NB4 (cell line): ENCODE measurements around the gene TNFAIP1.

Source experiments
- DNase-seq: peaks from one replicate; pipeline ENCODE4 v3.0.0; 2010; ENCODE audit warnings: low read depth
- H3K4me3 ChIP-seq: one replicate; pipeline ENCODE4 v1.5.1; 2011; ENCODE audit warnings: mild to moderate bottlenecking, low read depth, low read length, moderate library complexity
- MAX ChIP-seq: IDR thresholded peaks from 2 replicates; pipeline ENCODE4 v1.6.1; 2011; ENCODE audit warnings: low read depth, low read length
- MYC ChIP-seq: IDR thresholded peaks from 2 replicates; pipeline ENCODE4 v1.6.1; 2011; ENCODE audit warnings: low read depth, low read length
- POLR2A ChIP-seq: IDR thresholded peaks from 2 replicates; pipeline ENCODE4 v1.6.1; 2011; ENCODE audit warnings: mild to moderate bottlenecking; ENCODE audit not compliant: insufficient read length; ENCODE audit errors: extremely low read depth
- TF ChIP-seq, protein P1 (sequence below): IDR thresholded peaks from one replicate; pipeline ENCODE4 v1.5.1; 2012; ENCODE audit warnings: low read depth, low read length

The TNFAIP1 gene

DNA sequence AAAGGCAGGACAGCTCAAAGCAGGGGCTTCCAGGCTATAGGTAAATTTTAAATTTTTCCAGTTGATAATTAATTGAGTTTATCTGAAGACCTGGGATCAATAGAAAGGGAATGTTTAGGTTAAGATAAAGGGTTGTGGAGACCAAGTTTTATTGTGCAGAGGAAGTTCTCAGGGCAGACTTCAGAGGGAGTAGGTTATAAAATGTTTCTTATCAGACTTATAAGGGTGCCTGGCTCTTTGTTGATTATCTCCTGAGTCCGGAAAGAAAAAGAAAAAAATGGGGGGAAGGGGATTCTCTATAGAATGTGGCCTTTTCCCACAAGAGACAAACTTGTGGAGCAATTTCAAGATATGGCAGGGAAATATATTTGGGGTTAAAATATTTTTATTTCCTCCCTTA, 54.6 kb downstream of the TNFAIP1 start:
- no peak for DNase-seq
- TF ChIP-seq MYC, result no peak
- TF ChIP-seq MAX, result no peak
- TF ChIP-seq, protein P1, sequence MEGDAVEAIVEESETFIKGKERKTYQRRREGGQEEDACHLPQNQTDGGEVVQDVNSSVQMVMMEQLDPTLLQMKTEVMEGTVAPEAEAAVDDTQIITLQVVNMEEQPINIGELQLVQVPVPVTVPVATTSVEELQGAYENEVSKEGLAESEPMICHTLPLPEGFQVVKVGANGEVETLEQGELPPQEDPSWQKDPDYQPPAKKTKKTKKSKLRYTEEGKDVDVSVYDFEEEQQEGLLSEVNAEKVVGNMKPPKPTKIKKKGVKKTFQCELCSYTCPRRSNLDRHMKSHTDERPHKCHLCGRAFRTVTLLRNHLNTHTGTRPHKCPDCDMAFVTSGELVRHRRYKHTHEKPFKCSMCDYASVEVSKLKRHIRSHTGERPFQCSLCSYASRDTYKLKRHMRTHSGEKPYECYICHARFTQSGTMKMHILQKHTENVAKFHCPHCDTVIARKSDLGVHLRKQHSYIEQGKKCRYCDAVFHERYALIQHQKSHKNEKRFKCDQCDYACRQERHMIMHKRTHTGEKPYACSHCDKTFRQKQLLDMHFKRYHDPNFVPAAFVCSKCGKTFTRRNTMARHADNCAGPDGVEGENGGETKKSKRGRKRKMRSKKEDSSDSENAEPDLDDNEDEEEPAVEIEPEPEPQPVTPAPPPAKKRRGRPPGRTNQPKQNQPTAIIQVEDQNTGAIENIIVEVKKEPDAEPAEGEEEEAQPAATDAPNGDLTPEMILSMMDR, result no peak
- no peak overlapping the region for H3K4me3 ChIP-seq

- TF ChIP-seq POLR2A (no peak), MAX (no peak), MYC (no peak)
- TF ChIP-seq, protein P1, result no peak
- no peak overlapping the region for H3K4me3 ChIP-seq
- DNase-seq, result no peak
These were observed 55.0 kb downstream of the TNFAIP1 start for GRCh38 chr17:28390563-28390962.

DNA sequence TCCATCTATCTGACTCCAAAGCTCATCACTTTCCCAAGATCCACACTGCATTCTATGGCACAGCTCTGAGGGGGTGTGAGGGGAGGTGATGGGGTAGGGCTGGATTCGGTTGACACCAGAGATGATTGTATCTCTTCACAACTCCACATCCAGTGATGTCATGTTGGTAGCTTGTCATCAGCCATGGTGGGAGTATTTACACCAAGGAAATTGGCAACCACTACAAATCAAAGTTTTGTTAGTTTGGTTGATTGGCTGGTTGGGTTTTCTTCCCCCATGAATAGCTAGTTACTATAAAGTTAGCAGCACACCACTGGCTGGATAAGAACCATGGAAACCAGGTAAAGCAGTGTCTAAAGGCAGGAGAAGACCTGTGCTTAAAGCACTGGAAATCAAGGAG, 55.4 kb downstream of the TNFAIP1 start:
- no peak overlapping the region for H3K4me3 ChIP-seq
- no peak for DNase-seq
- TF ChIP-seq POLR2A, result no peak
- no peak for TF ChIP-seq MYC
- TF ChIP-seq, protein P1, result no peak
- no peak for TF ChIP-seq MAX

GRCh38 chr17:28391401-28391800, 55.8 kb downstream of the TNFAIP1 start:
- DNase-seq, result no peak
- no peak for TF ChIP-seq MYC
- TF ChIP-seq, protein P1, result no peak
- no peak overlapping the region for H3K4me3 ChIP-seq

DNA sequence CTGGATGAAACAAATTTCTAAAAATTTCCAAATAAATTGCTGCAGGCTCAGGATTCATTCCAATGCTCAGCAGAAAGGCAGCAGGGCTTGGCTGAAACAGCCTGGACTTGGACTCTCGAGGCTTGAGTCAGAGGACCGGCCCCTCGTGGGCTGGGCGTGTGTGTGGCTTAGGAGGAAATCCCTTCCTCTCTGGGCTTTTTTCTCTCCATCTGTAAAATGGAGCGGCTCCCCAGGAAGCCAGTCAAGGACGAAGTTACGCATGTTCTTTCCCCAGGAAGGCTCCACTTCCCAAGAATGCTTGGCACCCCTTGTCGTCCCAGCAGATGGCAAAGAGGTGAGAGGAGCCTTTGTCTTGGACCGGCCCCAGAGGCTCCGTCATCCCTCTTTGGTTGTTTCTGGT, 56.9 kb downstream of the TNFAIP1 start:
- TF ChIP-seq, protein P1, result no peak
- no peak for TF ChIP-seq MAX
- no peak for TF ChIP-seq MYC
- TF ChIP-seq POLR2A, result no peak
- no peak for DNase-seq
- H3K4me3 ChIP-seq, result no peak overlapping the region

DNA sequence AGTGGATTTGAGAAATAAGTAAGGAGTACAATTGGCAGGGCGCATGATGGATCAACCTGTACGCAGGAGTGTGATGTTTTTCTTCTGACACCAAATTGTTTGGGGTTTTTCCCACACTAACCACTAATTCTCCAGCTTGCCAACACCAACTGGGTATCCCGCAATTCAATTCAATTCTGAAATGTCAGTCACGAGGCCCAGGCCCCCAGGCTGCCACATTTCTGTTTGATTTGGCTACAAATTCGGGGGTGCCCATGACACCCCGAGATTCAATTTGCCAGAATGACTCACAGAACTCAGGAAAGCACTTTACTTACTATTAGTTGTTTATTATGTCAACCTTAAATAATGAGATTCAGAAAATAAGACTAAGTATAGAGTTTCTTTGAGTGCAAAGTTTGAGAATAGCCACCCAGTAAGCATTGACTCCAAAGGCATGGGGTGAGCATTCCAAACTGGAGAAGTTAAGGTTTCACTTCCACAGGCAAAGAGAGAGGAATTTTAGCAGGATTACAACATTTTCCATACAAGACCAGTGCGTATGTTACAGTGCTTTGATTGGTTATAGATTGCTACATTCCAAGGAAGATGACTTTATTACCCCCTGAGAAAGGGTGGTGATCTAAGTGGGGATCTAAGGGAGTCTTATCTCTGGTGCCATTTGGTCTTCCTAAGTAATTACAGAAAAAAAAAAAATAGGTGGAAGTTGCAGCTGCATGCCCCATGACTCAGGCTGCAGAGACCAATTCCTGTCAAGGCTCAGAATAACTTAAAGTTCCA, 59.0 kb downstream of the TNFAIP1 start:
- TF ChIP-seq POLR2A, result no peak
- no peak for TF ChIP-seq MAX
- TF ChIP-seq MYC, result no peak
- TF ChIP-seq, protein P1, result no peak
- DNase-seq, result no peak
- H3K4me3 ChIP-seq, result no peak overlapping the region
